ENCODE results near the gene DNAJA3. TPM values are rescaled to one million over a fixed set of nuclear protein-coding genes. Genes with fewer than 3 reads are reported as not detected.

Gene DNAJA3
- total RNA-seq, 2 donors from 2014 or later, result 26.4 to 29.1 TPM

GRCh38 chr16:4487955-4488498, 62.4 kb downstream of the DNAJA3 start:
- WGBS, 2 donors, result 14 to 22% methylated on average over 5 of the region's 5 CpGs
- Histone ChIP-seq H3K27ac (peak overlapping the region in 3 of 4 donors; percentile 39 to 76 (median 74)), H3K27me3 (no peaks in the 10 kb centered on the region), H3K36me3 (replicated peaks in 1 of 2; ENCODE audit: insufficient read depth in 1 of 2, low read depth in 2 of 2) (no peaks in the 10 kb centered on the region), H3K4me1 (peaks cover 57% of the 10 kb centered on the region), H3K4me3 (no peak overlapping the region), H3K9me3 (no peaks in the 10 kb centered on the region)
- no peak for TF ChIP-seq POLR2A (IDR thresholded peaks at IDR 0.05)
- TF ChIP-seq CTCF (IDR thresholded peaks at IDR 0.05), result no peak
- intact Hi-C loops (cut with DNase I), result no loop called here
- ATAC-seq (peak; percentile 66), DNase-seq (peak in 3 of 4 donors; percentile 38 to 53 (median 41))

GRCh38 chr16:4488499-4488967, 62.9 kb downstream of the DNAJA3 start:
- Histone ChIP-seq H3K4me3 (no peak overlapping the region), H3K4me1 (peaks cover 57% of the 10 kb centered on the region), H3K9me3 (no peaks in the 10 kb centered on the region), H3K27ac (peak overlapping the region in 2 of 4 donors; percentile 39 to 76), H3K27me3 (no peaks in the 10 kb centered on the region), H3K36me3 (replicated peaks in 1 of 2; ENCODE audit: insufficient read depth in 1 of 2, low read depth in 2 of 2) (no peaks in the 10 kb centered on the region)
- DNase-seq (no peak), ATAC-seq (no peak)
- WGBS, 2 donors, result 65 to 79% methylated on average over 1 of the region's 1 CpG
- TF ChIP-seq CTCF (IDR thresholded peaks at IDR 0.05), result no peak
- TF ChIP-seq POLR2A (IDR thresholded peaks at IDR 0.05), result no peak
- intact Hi-C loops (cut with DNase I), result no loop called here

GRCh38 chr16:4489030-4489429, 63.4 kb downstream of the DNAJA3 start:
- TF ChIP-seq POLR2A (IDR thresholded peaks at IDR 0.05) (no peak), CTCF (IDR thresholded peaks at IDR 0.05) (no peak)
- no peak for ATAC-seq
- intact Hi-C loops (cut with DNase I), result no loop called here

GRCh38 chr16:4491898-4492297, 66.2 kb downstream of the DNAJA3 start:
- peaks cover 51% of the 10 kb centered on the region for H3K4me1 ChIP-seq
- H3K27ac ChIP-seq, result no peak overlapping the region
- ATAC-seq (no peak), DNase-seq (no peak)
- intact Hi-C loops (cut with DNase I), result loop anchor here (10.0 kb wide), 1 partner anchor 57 kb away; no protein-coding TSS in a partner anchor
- H3K4me3 ChIP-seq, result no peak overlapping the region
- H3K9me3 ChIP-seq, result no peaks in the 10 kb centered on the region
- H3K27me3 ChIP-seq, result no peaks in the 10 kb centered on the region
- H3K36me3 ChIP-seq (replicated peaks in 1 of 2; ENCODE audit: insufficient read depth in 1 of 2, low read depth in 2 of 2), result peaks cover 0 to 2% of the 10 kb centered on the region in 2 donors
- 83 to 85% methylated on average over 4 of the region's 4 CpGs for WGBS, 2 donors
- TF ChIP-seq POLR2A (IDR thresholded peaks at IDR 0.05) (no peak), CTCF (IDR thresholded peaks at IDR 0.05) (no peak)

More at GRCh38 chr16:4489030-4489429, 63.4 kb downstream of the DNAJA3 start:
- Histone ChIP-seq H3K27me3 (no peaks in the 10 kb centered on the region), H3K9me3 (no peaks in the 10 kb centered on the region), H3K4me3 (no peak overlapping the region), H3K4me1 (peaks cover 57% of the 10 kb centered on the region), H3K27ac (peak overlapping the region in 2 of 4 donors; percentile 39 to 76), H3K36me3 (replicated peaks in 1 of 2; ENCODE audit: insufficient read depth in 1 of 2, low read depth in 2 of 2) (no peaks in the 10 kb centered on the region)
- WGBS, 2 donors, result 88% methylated on average over 5 of the region's 5 CpGs
- no peak for DNase-seq

Measured in body of pancreas (tissue), 4 donors.